Keratinocyte (primary cell): Measurements from ENCODE around the gene MED26.

ENCODE experiments used
- EZH2 ChIP-seq: IDR thresholded peaks from one replicate; pipeline ENCODE4 v1.6.1; 2012; ENCODE audit warnings: inconsistent platforms, mild to moderate bottlenecking, low read length, moderate library complexity
- TF ChIP-seq, protein P1 (sequence below), 3 experiments: IDR thresholded peaks in 1 of 3; conservative IDR thresholded peaks in 1 of 3; optimal IDR thresholded peaks in 1 of 3; 2 replicates in 2 of 3; 3 replicates in 1 of 3; pipeline versions ENCODE3 to v1.5.1; 2011; ENCODE audit warnings: low read length in 3 of 3, mild to moderate bottlenecking in 3 of 3, moderate library complexity in 2 of 3, control low read depth in 1 of 3, inconsistent platforms in 1 of 3; ENCODE audit not compliant: insufficient read depth in 2 of 3; ENCODE audit errors: extremely low read depth in 1 of 3

GRCh38 chr19:16661480-16662034 is 33.6 kb upstream of the MED26 start:
- TF ChIP-seq, protein P1, sequence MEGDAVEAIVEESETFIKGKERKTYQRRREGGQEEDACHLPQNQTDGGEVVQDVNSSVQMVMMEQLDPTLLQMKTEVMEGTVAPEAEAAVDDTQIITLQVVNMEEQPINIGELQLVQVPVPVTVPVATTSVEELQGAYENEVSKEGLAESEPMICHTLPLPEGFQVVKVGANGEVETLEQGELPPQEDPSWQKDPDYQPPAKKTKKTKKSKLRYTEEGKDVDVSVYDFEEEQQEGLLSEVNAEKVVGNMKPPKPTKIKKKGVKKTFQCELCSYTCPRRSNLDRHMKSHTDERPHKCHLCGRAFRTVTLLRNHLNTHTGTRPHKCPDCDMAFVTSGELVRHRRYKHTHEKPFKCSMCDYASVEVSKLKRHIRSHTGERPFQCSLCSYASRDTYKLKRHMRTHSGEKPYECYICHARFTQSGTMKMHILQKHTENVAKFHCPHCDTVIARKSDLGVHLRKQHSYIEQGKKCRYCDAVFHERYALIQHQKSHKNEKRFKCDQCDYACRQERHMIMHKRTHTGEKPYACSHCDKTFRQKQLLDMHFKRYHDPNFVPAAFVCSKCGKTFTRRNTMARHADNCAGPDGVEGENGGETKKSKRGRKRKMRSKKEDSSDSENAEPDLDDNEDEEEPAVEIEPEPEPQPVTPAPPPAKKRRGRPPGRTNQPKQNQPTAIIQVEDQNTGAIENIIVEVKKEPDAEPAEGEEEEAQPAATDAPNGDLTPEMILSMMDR (optimal IDR thresholded peaks at IDR 0.05 in 1 of 3, IDR thresholded peaks at IDR 0.05 in 1 of 3, conservative IDR thresholded peaks at IDR 0.05 in 1 of 3; ENCODE audit: extremely low read depth in 1 of 3, insufficient read depth in 2 of 3, low read length in 3 of 3): no peak
- no peak for TF ChIP-seq EZH2
